Endodermal cell (in vitro differentiated cells): Measurements from ENCODE around the gene PADI4. TPM values are rescaled to one million over a fixed set of nuclear protein-coding genes. Genes with fewer than 3 reads are reported as not detected.
A peak's percentile ranks its signal among the peaks of the same experiment; 100 is the strongest.

Experiments used
- DNase-seq: peaks from one replicate; pipeline ENCODE4 v3.0.0-alpha.2; 2017
- H3K27ac ChIP-seq: 2 replicates; pipeline ENCODE4 v1.5.1; 2013; ENCODE audit warnings: mild to moderate bottlenecking, low read depth, low read length, moderate library complexity
- H3K27me3 ChIP-seq: 2 replicates; pipeline ENCODE4 v1.6.1; 2013; ENCODE audit warnings: mild to moderate bottlenecking, low read length, moderate library complexity; ENCODE audit not compliant: insufficient read depth, control insufficient read depth, poor library complexity, severe bottlenecking
- H3K36me3 ChIP-seq: 2 replicates; pipeline ENCODE4 v1.7.0; 2013; ENCODE audit warnings: mild to moderate bottlenecking, low read length, moderate library complexity; ENCODE audit not compliant: control insufficient read depth, insufficient read depth
- H3K4me1 ChIP-seq: one replicate; pipeline ENCODE4 v1.7.0; 2013; ENCODE audit warnings: low read length; ENCODE audit not compliant: control insufficient read depth, insufficient read depth
- H3K4me3 ChIP-seq: 2 replicates; pipeline ENCODE4 v1.5.1; 2013; ENCODE audit warnings: mild to moderate bottlenecking, low read length, moderate library complexity
- H3K9ac ChIP-seq: 2 replicates; pipeline ENCODE4 v1.6.1; 2013; ENCODE audit warnings: mild to moderate bottlenecking, low read length, moderate library complexity; ENCODE audit not compliant: poor library complexity, severe bottlenecking; ENCODE audit errors: extremely low read depth
- H3K9me3 ChIP-seq: 2 replicates; pipeline ENCODE4 v1.6.1; 2013; ENCODE audit warnings: mild to moderate bottlenecking, low read length, moderate library complexity; ENCODE audit not compliant: control insufficient read depth
- H3K27ac Mint-ChIP-seq: 2 replicates; pipeline ENCODE4 v1.8.0; 2020; ENCODE audit warnings: mixed read lengths
- H3K27me3 Mint-ChIP-seq: 2 replicates; pipeline ENCODE4 v1.8.0; 2021; ENCODE audit warnings: mild to moderate bottlenecking, mixed read lengths; ENCODE audit not compliant: insufficient read depth
- H3K36me3 Mint-ChIP-seq: 2 replicates; pipeline ENCODE4 v1.8.0; 2020; ENCODE audit warnings: low read depth, mixed read lengths
- H3K4me1 Mint-ChIP-seq: 2 replicates; pipeline ENCODE4 v1.8.0; 2020; ENCODE audit warnings: mixed read lengths
- H3K4me3 Mint-ChIP-seq: 2 replicates; pipeline ENCODE4 v1.8.0; 2020; ENCODE audit warnings: mild to moderate bottlenecking, moderate library complexity, mixed read lengths
- H3K9me3 Mint-ChIP-seq: 2 replicates; pipeline ENCODE4 v1.8.0; 2020; ENCODE audit warnings: mild to moderate bottlenecking, mixed read lengths
- CTCF ChIP-seq: fragments of 200-600 bp; sonication (generic); conservative IDR thresholded peaks from 2 replicates; pipeline ENCODE4 v1.5.0; 2021; ENCODE audit warnings: antibody characterized with exemption, mild to moderate bottlenecking
- WGBS, 2 experiments: methylation state at CpG; one replicate each; pipeline versions ENCODE4 v1.1.5 to v1.1.7; 2013; ENCODE audit warnings: missing lambda C conversion rate in 2 of 2, mixed read lengths in 1 of 2; ENCODE audit not compliant: insufficient coverage in 1 of 2, insufficient read length in 1 of 2; 5-methylcytosine and 5-hydroxymethylcytosine counted together
- total RNA-seq, 2 donors: library from RNA; stranded (reverse); fragmentation: NEBNext Ultra II Directional in 1 of 2; extraction: Animal tissue kit (Norgen Biotek cat#: 25700) in 1 of 2; gene quantifications; 2 replicates in 1 of 2; 3 replicates in 1 of 2; pipeline ENCODE4 v1.2.1, GENCODE V29; 2021

The PADI4 gene
- total RNA-seq, 2 donors from 2014 or later, result not detected

- Histone ChIP-seq H3K9me3 (no peaks in the 10 kb centered on the region), H3K4me1 (no peaks in the 10 kb centered on the region), H3K27ac (no peak overlapping the region), H3K36me3 (no peaks in the 10 kb centered on the region), H3K4me3 (no peak overlapping the region), H3K9ac (no peak overlapping the region), H3K27me3 (no peaks in the 10 kb centered on the region)
- Mint-ChIP-seq H3K9me3 (no peaks in the 10 kb centered on the region), H3K36me3 (no peaks in the 10 kb centered on the region), H3K4me1 (no peaks in the 10 kb centered on the region), H3K27ac (no peak overlapping the region), H3K4me3 (no peak overlapping the region), H3K27me3 (no peaks in the 10 kb centered on the region)
- DNase-seq, result no peak
- TF ChIP-seq CTCF, result no peak
- 87 to 88% methylated on average over 12 to 13 of the region's 13 CpGs for WGBS, 2 experiments
These were observed 34.9 kb upstream of the PADI4 start for GRCh38 chr1:17273096-17273495.

DNA sequence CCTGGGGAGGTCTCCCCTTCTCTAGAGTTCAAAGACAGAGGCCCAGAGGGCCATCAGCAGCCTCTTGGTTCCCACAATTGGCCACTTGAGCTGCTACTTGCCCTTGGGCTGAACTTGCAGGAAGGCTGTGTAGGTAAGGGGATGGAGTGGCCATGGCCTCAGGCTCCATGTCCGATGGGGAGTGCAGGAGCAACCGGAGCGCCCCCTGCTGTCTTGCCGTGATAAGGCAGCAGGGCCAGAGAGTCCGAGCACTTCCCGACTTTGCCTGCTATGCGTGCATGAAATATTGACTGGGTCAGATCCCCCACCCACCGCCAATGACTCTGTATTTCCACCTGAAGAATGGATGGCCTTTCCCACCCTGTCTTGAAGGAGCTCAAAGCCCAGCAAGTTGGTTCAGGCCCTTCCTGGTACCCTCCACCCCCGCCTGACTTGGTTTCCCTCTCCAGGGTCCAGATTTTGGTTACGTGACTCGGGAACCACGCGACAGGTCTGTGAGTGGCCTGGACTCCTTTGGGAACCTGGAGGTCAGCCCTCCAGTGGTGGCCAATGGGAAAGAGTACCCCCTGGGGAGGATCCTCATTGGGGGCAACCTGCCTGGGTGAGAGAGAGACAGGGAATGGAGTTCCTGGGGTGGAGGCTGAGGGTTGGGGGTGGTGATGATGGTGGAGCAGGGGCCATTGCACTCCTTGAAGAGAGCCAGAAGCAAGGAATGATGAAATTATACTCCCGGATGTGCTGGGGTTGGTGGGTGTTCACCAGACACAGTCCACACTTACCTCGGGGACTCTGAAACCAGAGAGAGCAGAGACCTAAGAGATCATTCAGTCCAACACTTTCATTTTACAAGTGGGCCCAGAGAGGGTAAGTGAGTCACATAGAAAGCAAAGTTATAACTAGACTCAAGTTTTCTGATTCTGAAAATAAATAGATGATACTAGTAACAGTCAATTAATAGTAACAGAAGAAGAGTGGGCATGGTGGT lies 33.5 kb upstream of the PADI4 start:
- H3K36me3 Mint-ChIP-seq, result no peaks in the 10 kb centered on the region
- Histone ChIP-seq H3K27ac (no peak overlapping the region), H3K4me1 (no peaks in the 10 kb centered on the region), H3K9me3 (no peaks in the 10 kb centered on the region), H3K36me3 (no peaks in the 10 kb centered on the region), H3K4me3 (no peak overlapping the region), H3K9ac (no peak overlapping the region), H3K27me3 (no peaks in the 10 kb centered on the region)
- no peaks in the 10 kb centered on the region for H3K27me3 Mint-ChIP-seq
- H3K27ac Mint-ChIP-seq, result no peak overlapping the region
- H3K4me1 Mint-ChIP-seq, result no peaks in the 10 kb centered on the region
- no peak overlapping the region for H3K4me3 Mint-ChIP-seq
- no peaks in the 10 kb centered on the region for H3K9me3 Mint-ChIP-seq
- TF ChIP-seq CTCF, result peak; percentile 87
- DNase-seq, result peak; percentile 90
- WGBS, 2 experiments, result 44 to 58% methylated on average over 5 to 15 of the region's 15 CpGs

DNA sequence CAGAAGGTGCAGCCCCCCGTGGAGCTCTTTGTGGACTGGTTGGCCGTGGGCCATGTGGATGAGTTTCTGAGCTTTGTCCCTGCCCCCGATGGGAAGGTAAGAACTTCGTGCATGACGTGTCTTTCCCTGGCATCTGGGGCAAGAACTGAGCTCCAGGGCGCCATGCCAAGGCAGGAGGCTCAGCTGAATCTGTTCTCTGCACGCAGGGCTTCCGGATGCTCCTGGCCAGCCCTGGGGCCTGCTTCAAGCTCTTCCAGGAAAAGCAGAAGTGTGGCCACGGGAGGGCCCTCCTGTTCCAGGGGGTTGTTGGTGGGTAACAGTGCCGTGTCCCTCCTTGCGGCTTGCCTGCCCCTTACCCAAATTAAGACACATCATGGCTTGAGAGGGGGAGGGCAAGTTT lies 31.4 kb upstream of the PADI4 start:
- no peaks in the 10 kb centered on the region for H3K4me1 Mint-ChIP-seq
- H3K9me3 ChIP-seq, result no peaks in the 10 kb centered on the region
- H3K27ac ChIP-seq, result no peak overlapping the region
- no peak for DNase-seq
- H3K27ac Mint-ChIP-seq, result no peak overlapping the region
- H3K27me3 ChIP-seq, result no peaks in the 10 kb centered on the region
- H3K9me3 Mint-ChIP-seq, result no peaks in the 10 kb centered on the region
- TF ChIP-seq CTCF, result no peak
- no peaks in the 10 kb centered on the region for H3K4me1 ChIP-seq
- H3K27me3 Mint-ChIP-seq, result no peaks in the 10 kb centered on the region
- no peak overlapping the region for H3K4me3 ChIP-seq
- H3K4me3 Mint-ChIP-seq, result no peak overlapping the region
- no peak overlapping the region for H3K9ac ChIP-seq
- no peaks in the 10 kb centered on the region for H3K36me3 Mint-ChIP-seq
- 88 to 92% methylated on average over 5 to 11 of the region's 11 CpGs for WGBS, 2 experiments
- H3K36me3 ChIP-seq, result no peaks in the 10 kb centered on the region
